ENCODE measurements around the gene TANC1.
A peak's percentile ranks its signal among the peaks of the same experiment; 100 is the strongest.

TANC1 gene

GRCh38 chr2:159148901-159149300, 180.5 kb downstream of the TANC1 start:
- no peak for DNase-seq

DNA sequence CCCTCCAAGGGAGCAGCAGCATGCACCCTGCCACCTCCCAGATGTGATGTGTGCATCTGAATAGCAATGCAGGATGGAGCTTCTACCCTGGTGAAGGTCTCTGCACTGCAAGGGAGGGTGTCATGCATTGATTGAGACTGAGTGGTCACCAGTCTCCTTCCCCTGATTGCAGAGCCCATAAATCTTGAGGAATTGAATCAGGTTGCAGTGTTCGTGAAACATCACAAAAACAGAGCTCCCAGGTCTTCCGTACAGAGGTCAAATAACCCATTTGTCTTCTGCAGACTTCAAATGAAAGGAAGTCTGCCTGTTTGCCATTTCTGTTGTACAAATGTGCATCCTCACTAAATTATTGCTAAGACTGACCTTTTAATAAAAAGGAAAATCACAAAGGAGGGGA, 181.3 kb downstream of the TANC1 start:
- no peak for DNase-seq

- DNase-seq: no peak
Observed at GRCh38 chr2:159150280-159150746, 181.9 kb downstream of the TANC1 start.

DNA sequence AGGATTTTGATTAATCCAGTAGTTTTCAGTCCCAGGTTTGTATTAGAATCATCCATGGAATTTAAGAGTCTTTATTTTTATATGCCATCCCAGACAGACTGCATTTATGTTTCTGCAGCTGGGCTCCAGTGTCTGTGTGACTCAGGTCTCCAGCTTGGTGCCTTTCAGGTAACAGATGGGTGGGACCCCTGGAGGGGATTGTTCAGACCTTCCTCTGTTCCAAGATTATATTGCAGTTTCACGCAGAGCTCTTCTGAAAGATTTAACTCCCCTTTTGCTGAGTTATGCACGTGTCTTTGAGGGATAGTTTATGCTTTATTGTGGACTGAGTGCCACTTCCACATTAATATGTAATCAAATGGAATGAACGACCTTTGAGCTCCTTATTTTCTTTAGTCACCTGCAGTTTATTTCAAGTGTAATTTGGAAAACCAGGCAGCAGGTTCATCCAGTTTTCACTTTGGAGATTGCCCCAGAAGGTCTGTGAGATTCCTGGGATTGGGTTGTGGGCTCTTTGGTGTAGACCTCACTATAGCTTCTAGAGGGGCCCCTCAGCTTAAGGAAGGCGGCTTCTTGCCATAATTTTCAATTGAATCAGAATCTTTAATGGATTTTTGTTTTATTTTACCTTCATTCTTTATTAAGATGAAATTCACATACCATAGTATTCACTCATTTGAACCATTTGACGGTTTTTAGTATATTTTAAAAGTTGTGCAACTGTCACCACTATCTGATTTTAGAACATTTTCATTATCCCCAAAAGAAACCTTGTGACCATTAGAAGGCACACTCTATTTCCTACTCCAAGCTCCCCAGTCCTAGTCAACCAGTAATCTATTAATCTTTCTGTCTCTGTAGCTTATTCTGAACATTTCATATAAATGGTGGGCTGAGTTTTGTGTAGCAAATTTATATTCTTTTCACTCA, 183.0 kb downstream of the TANC1 start:
- DNase-seq: no peak

DNA sequence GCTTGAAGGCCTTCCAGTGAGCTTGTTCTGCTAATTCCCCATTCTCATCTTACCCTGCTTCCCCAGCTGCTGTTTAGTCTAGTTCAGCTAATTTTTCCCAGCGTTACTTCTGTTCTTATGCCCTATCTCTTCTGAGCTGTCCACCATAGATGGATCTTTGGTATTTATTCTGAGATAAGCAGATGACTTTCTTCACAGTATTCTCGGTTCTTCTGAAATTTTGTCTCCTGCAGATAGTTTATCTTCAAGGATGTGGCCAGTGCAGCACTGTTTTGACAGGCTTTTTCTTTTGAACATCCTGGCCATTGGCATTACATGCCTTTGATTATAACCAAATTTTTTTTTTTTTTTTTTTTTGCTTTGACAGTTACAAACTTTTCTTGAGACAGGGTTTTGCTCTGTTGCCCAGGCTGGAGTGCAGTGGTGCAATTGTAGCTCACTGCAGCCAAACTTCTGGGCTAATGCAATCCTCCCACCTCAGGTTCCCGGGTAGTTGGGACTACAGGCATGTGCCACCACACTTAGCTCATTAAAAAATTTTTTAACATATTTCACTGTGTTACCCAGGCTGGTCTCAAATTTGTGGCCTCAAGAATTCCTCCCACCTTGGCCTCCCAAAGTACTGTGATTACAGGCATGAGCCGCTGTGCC, 183.8 kb downstream of the TANC1 start:
- no peak for DNase-seq

GRCh38 chr2:159153063-159153462, 184.6 kb downstream of the TANC1 start:
- DNase-seq: no peak

DNA sequence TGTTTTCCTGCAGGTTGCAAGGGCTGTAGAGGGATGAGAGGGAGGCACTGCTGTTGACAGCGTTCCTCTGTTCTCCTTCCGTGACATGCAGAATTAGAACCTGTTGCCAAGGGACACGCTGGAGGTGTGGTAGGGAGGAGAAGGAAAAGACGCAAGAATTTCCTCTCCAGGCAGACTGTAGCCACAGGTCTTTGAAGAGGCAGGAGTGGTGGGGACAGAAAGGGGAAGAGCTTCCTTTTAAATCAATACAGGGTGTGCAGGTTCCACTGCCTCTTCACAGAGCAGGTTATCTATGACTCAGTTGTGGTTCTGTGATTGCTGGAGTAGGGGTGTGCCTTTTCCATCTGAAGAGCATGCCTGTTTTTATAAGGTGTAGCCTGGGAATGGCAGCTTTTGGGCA, 185.0 kb downstream of the TANC1 start:
- DNase-seq: no peak

DNA sequence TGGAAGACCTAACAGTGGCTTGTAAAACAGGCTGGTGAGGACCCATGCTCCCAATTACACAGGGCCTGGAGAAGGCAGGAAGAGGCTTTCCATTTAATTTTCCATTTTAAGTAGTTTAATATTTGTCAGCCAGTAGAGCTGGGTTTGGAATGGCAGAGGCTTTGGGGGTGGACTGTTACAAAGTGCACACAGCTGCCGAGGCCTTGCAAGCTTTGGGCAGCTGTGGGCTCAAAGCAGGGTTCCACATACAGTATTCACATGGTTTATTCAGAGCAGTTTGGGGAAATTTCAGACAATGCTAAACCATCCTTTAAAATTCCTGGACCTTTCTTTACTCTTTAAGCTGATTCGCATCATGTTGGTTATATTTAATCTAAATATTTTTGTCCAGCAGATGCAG, 185.5 kb downstream of the TANC1 start:
- no peak for DNase-seq

DNA sequence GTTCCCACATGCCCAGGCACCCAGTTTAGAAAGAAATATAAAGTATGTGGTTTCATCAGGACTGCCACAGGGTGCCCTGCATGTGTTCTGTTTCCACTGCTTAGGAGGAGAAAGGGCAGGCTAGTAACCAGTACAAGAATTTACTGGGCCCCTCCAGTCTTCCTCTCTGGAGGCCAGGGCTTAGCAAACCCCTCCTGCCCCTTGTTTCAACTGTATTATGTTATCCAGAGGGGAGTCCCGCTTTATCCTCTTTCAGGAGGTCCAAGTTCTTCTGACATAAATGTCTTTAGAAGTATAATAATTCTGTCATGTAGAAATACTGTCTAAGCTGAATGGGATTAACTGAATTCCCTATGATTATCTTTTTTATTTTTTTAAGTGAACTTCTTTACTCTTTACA, 185.9 kb downstream of the TANC1 start:
- DNase-seq: no peak

GRCh38 chr2:159155320-159155719, 186.9 kb downstream of the TANC1 start:
- DNase-seq: no peak

GRCh38 chr2:159155791-159156190, 187.4 kb downstream of the TANC1 start:
- no peak for DNase-seq

DNA sequence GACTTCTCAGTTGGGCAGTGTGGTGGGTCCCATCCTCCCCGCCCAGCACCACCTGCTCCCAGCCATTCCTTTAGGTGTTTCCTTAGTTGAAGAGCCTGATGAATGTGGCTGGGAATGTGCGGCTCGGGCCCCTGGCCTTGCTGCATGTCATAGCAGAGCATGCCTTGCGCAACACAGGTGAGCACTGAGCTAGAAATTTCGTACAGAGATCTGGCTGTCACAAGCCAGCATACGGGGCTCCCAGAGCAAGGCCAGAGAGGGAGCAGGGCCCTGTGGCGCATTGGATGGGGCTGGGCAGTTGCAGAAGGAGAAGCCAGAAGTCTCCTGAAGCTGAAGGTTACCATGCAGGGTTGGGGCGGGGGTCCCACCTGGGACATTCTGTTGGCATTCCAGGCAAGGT, 188.4 kb downstream of the TANC1 start:
- DNase-seq: no peak

GRCh38 chr2:159157361-159158209, 189.1 kb downstream of the TANC1 start:
- DNase-seq: peak; percentile 49

- no peak for DNase-seq
Observed at GRCh38 chr2:159160412-159160811, 192.0 kb downstream of the TANC1 start.

DNA sequence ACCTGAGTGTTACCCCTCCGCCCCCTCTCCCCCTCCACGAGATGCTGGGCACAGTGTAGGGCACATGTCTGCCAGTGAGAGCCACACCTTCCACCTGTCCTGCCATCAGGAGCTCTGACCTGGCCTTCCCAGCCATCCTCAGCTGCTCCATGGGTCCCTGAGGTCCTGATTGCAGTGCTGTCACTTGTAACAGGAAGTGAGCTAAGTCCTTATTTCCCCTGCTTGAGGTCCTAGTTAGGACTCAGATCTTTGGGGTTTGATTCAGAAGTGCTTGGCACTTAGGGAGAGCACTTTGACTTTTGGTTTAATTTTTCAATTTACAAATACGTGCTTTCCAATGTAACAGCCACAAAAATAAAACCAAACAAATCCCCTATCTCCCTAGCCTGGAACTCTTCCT, 192.5 kb downstream of the TANC1 start:
- DNase-seq: no peak

- no peak for DNase-seq
Observed at GRCh38 chr2:159163930-159164329, 195.5 kb downstream of the TANC1 start.

DNA sequence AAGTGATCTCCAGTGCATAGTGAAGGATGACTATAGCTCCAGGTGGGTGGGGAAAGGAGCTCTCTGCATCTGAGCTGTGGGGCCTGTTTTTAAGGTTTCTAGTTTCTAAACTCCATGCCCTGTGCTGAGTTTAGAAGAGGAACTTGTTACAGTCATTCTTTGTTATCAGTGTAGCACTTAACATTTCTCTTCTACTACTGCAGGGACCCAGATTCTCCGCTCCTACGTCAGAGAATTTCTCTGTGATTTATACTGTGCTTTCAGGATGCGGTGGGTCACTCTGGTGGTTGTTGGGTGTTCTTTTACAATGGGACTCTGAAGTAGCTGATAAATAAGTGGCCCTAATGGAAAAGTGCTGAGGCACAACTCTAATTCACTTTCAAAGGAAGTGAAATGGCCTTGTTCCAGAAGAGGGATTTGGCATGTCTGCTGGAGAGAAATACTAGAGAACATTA, 196.0 kb downstream of the TANC1 start:
- DNase-seq: no peak

- no peak for DNase-seq
Observed at GRCh38 chr2:159165048-159165447, 196.6 kb downstream of the TANC1 start.

DNA sequence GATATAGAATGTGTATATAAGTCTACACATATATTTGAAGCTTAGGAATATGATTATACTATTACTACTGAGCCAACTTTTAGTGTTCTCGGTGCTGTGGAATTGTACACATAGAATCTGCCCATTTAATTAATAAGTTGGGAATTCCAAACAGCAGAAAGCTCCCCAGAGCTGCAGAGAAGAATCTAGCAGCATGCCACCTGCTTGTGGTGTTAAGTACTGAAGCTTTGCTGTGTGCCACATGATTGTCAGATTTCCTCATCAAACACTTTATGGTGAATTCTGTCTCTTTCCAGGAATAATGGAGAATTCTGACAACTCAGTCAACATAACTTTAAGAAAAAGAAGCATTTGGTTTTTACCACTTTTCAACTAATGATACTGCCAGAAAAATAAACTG, 200.3 kb downstream of the TANC1 start:
- DNase-seq: no peak

- no peak for DNase-seq
Observed at GRCh38 chr2:159169187-159169586, 200.7 kb downstream of the TANC1 start.

GRCh38 chr2:159172403-159172802, 204.0 kb downstream of the TANC1 start:
- no peak for DNase-seq

GRCh38 chr2:159174759-159175158, 206.3 kb downstream of the TANC1 start:
- no peak for DNase-seq

GRCh38 chr2:159175182-159175581, 206.7 kb downstream of the TANC1 start:
- DNase-seq: no peak

Measured in EL (cell line).